NOMO-1 treated with DMSO at 0.1 percent for 48 hours (cell line): ENCODE data around the gene NEU1.
"Not testable (repeated sequence)": the region's sequence is repeated elsewhere in the genome, so short reads cannot be mapped to it uniquely, and the experiment has no call there.

Experiments
- DNase-seq: peaks from one replicate; lab custom pipeline; 2025; ENCODE audit not compliant: unreplicated experiment; lab: John Stamatoyannopoulos, UW

The NEU1 gene

GRCh38 chr6:31847276-31847978 is 15.2 kb downstream of the NEU1 start:
- no peak for DNase-seq

GRCh38 chr6:31844507-31844906 is 18.1 kb downstream of the NEU1 start:
- no peak for DNase-seq

- DNase-seq, result no peak
Observed at GRCh38 chr6:31842053-31842452, 20.6 kb downstream of the NEU1 start.

GRCh38 chr6:31839779-31840126 is 22.9 kb downstream of the NEU1 start:
- not testable (repeated sequence) for DNase-seq

GRCh38 chr6:31838968-31839367 is 23.7 kb downstream of the NEU1 start:
- no peak for DNase-seq

- not testable (repeated sequence) for DNase-seq
Observed at GRCh38 chr6:31838114-31838553, 24.5 kb downstream of the NEU1 start.

GRCh38 chr6:31837369-31838113 is 25.1 kb downstream of the NEU1 start:
- peak; percentile 18 for DNase-seq

- DNase-seq, result peak; percentile 62
Observed at GRCh38 chr6:31836474-31837368, 25.9 kb downstream of the NEU1 start.

GRCh38 chr6:31836047-31836473 is 26.6 kb downstream of the NEU1 start:
- DNase-seq, result no peak

- DNase-seq, result peak; percentile 76
Observed at GRCh38 chr6:31834367-31835250, 28.0 kb downstream of the NEU1 start.

GRCh38 chr6:31831350-31832215 is 31.0 kb downstream of the NEU1 start:
- peak; percentile 46 for DNase-seq

GRCh38 chr6:31830886-31831335 is 31.7 kb downstream of the NEU1 start:
- no peak for DNase-seq

- DNase-seq, result peak; percentile 69
Observed at GRCh38 chr6:31829633-31830283, 32.9 kb downstream of the NEU1 start.

GRCh38 chr6:31827286-31828079 is 35.1 kb downstream of the NEU1 start, which contains the start of gene HSPA1B:
TSS of gene HSPA1B (plus strand) at chr6:31827738. CDS start at chr6:31827951, 213 bp downstream.
- DNase-seq, result peak; percentile 100

GRCh38 chr6:31826793-31827285 is 35.8 kb downstream of the NEU1 start:
- DNase-seq, result peak; percentile 59

- DNase-seq, result no peak
Observed at GRCh38 chr6:31825553-31825952, 37.1 kb downstream of the NEU1 start.

GRCh38 chr6:31823592-31824196 is 38.9 kb downstream of the NEU1 start:
- peak; percentile 64 for DNase-seq
